GM12865 (cell line): ENCODE results near the gene MCM7.
A peak's percentile ranks its signal among the peaks of the same experiment; 100 is the strongest.

ENCODE experiments used
- DNase-seq: peaks from one replicate; pipeline ENCODE4 v3.0.0; 2010; ENCODE audit warnings: low read depth
- H3K4me3 ChIP-seq: 2 replicates; pipeline ENCODE4 v1.5.1; 2011; ENCODE audit warnings: mild to moderate bottlenecking, low read depth, low read length, control low read depth
- CTCF ChIP-seq: IDR thresholded peaks from 2 replicates; pipeline ENCODE4 v1.5.1; 2011; ENCODE audit warnings: low read length, control low read depth, low read depth, inconsistent platforms; ENCODE audit not compliant: insufficient read depth; ENCODE audit errors: missing control alignments

MCM7 gene

DNA sequence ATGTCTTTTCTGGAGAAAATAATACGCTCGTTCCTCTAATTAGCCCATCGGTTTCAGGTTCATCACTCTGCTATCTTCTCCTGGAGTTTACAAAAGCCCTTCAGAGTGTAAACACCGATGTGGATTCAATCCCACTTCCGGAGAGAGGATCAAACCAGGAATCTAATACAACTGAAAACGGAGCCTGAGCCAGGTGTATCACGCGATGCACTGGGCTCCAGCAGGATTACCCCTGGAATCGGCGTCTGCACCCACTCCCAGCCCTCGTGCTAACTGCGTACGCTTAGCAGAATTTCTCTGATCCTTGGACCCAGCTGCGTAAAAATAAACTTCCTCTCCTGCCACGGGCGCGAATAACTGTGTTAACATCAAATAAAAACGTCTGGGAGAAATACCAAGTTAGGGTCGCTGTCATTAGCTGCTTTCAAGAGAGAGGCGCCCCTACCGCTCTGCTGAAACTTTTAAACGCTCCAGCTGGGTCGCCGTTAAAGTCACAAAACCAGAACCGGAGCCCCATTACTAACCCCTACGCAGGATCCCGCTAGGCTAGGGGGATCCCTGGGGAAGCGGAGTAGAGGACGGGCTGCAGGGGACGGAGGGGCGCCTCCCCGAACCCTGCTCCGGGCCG is 20.2 kb downstream of the MCM7 start:
- no peak for TF ChIP-seq CTCF
- no peak for DNase-seq
- H3K4me3 ChIP-seq = peak overlapping the region; percentile 78

DNA sequence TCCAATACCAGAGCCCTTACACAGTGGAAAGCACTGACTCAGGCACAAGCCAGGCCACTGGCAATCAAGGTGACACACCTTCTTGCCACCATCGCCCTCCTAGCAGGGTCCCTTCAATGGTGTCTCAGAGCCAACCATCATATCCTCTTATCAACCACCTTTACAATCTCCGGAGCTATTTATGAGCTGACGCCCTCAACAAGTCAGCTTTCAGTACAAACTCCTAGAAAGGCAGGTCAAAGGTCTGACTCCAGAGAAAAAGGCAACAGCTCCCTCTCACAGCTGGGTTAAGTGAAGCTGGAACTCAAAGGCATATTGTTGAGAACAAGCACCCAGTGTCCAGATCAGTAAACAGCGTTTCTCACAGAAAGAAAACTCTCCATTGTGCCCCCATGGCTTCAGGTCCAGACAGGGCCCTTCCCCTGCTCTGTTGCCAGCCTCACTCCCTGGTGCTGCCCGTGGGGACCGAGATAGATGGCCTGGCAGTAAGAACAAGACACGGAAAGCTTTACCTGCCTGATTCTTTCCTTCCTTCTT is 22.1 kb downstream of the MCM7 start:
- no peak overlapping the region for H3K4me3 ChIP-seq
- TF ChIP-seq CTCF = no peak
- DNase-seq = no peak

DNA sequence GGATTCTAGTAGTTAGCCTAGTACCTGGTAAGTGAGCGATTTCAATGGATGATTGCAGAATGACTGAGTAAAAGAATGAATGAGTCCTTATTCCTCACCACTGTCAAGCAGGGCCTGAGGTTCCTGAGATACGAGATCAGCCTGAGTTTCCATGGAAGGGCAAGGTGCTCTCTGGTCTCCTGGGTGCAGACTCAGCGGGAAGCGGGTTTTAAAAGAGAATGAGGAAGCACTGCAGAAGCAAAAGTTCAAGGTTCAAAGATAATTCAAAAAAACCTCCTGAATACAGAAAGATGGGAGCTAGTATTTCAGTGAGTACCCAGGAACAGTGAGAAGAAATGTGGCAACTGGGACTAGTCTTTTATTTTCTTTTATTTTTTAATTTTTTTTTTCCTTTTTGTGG is 24.0 kb downstream of the MCM7 start:
- DNase-seq = no peak
- no peak overlapping the region for H3K4me3 ChIP-seq
- TF ChIP-seq CTCF = no peak

DNA sequence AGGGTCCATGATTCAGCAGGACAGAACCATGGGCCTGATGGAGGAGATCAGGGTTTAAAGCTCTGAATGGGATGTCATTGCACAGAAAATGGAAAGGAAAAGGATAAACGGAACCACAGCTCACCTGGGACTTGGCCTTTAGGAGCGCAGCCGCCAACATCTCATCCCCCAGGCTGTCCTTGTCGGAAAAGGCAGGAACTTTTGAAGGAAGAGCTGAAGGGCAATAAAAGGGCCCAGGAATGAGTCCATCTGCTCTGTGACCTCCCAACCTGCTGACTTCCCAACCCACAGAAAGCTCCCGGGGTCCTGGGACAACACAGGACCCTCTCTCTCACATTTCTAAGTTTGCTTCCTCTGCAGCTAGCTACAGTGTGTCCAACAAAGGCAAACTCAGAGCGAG is 25.8 kb downstream of the MCM7 start:
- DNase-seq = no peak
- no peak overlapping the region for H3K4me3 ChIP-seq
- TF ChIP-seq CTCF = no peak

GRCh38 chr7:100074841-100075240 is 26.4 kb downstream of the MCM7 start:
- DNase-seq = no peak
- H3K4me3 ChIP-seq = no peak overlapping the region
- TF ChIP-seq CTCF = no peak

GRCh38 chr7:100072462-100072861 is 28.7 kb downstream of the MCM7 start:
- no peak overlapping the region for H3K4me3 ChIP-seq
- DNase-seq = no peak
- TF ChIP-seq CTCF = no peak
